Measurements from ENCODE around the gene PTPN12.
"Not testable (repeated sequence)": the region's sequence is repeated elsewhere in the genome, so short reads cannot be mapped to it uniquely, and the experiment has no call there.

Gene PTPN12

DNA sequence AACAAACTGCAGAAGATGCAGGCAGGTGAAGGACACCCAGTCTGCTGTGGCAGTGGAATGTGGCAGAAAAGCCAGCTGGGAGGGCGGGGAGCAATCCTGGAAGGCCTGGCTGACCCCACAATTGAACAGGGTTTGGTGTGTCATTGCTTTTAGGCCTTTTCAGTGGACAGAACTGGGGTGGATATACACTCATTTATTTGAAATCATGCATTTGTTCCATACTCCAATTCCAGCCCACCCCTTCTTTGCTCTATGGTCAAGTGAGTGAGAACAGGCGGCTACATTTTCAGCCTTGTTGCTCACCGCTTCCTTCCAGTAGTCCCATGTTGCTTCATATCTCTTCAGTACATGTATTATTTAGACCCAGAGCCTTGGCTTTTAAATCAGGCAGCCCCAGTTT lies 39.8 kb downstream of the PTPN12 start:
- in situ Hi-C loops (cut with MboI; ENCODE audit: low sequenced_read_pairs), result no loop called here

DNA sequence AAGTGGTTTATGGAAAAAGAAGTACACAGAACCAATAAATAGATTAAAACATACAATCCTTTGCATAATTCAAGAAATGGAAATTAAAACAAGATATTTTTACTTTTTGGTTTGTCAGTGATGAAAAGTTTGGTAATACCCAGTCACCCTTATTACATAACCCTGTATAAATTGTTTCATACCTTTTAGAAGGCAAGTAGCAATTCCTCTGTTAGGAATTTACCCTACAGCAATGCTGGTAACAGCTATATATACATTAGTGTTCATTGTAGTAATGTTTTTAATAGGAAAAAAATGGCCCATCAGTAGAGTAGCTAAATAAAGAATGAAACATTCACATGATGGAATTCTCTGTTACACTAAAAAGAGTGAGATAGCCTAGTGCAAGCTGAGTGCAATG lies 42.7 kb downstream of the PTPN12 start:
- in situ Hi-C loops (cut with MboI; ENCODE audit: low sequenced_read_pairs), result no loop called here

DNA sequence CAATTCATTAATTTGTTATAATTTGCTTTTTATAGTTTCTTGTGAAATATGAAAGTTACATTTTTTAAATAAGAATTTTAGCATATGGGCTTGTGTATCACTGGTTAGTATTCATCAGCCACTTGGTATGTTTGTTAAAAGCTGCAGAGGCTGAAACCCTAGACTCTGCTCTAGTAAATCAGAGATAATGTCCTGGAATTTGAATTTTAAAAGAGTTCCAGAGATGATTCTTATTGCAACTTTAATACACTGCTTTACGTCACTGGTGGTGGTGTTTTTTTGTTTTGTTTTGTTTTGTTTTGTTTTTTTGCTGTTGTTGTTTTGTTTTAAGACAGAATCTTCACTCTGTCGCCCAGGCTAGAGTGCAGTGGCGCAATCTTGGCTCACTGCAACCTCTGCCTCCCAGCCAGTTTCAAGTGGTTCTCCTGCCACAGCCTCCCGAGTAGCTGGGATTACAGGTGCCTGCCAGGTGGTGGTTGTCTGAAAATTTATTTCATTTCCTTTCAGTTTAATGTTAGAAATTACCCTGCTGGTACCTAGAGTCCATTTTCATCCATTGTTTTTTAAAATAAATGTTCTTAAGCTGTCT lies 43.8 kb downstream of the PTPN12 start:
- in situ Hi-C loops (cut with MboI; ENCODE audit: low sequenced_read_pairs), result no loop called here

GRCh38 chr7:77587272-77587671 lies 50.2 kb downstream of the PTPN12 start:
- in situ Hi-C loops (cut with MboI; ENCODE audit: low sequenced_read_pairs), result no loop called here

- in situ Hi-C loops (cut with MboI; ENCODE audit: low sequenced_read_pairs), result no loop called here
Observed at GRCh38 chr7:77600952-77601351, 63.9 kb downstream of the PTPN12 start.

- in situ Hi-C loops (cut with MboI; ENCODE audit: low sequenced_read_pairs), result no loop called here
Observed at GRCh38 chr7:77606562-77606961, 69.5 kb downstream of the PTPN12 start.

DNA sequence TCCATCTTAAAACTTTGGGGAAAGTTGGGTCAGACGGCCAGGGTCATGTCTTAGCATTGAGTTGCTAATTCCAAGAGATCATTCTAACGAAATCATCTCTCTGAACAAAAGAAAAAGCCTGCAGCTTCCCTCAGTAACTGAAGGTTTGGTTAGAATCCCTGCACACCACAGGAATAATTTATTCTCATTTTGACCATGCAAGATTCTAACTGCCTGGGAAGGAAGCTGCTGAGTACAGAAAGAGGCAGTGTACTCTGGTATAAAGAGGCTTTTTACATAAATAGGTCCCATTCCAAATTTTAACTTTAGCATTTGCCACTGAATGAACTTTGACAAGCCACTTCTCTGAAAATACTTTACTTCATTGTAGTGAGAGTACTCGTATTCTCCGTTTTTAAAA lies 82.2 kb downstream of the PTPN12 start:
- in situ Hi-C loops (cut with MboI; ENCODE audit: low sequenced_read_pairs), result no loop called here

GRCh38 chr7:77626586-77627308 lies 89.7 kb downstream of the PTPN12 start:
- in situ Hi-C loops (cut with MboI; ENCODE audit: low sequenced_read_pairs), result no loop called here

- in situ Hi-C loops (cut with MboI; ENCODE audit: low sequenced_read_pairs), result no loop called here
Observed at GRCh38 chr7:77627309-77627676, 90.2 kb downstream of the PTPN12 start.

- in situ Hi-C loops (cut with MboI; ENCODE audit: low sequenced_read_pairs), result no loop called here
Observed at GRCh38 chr7:77629797-77630196, 92.7 kb downstream of the PTPN12 start.

DNA sequence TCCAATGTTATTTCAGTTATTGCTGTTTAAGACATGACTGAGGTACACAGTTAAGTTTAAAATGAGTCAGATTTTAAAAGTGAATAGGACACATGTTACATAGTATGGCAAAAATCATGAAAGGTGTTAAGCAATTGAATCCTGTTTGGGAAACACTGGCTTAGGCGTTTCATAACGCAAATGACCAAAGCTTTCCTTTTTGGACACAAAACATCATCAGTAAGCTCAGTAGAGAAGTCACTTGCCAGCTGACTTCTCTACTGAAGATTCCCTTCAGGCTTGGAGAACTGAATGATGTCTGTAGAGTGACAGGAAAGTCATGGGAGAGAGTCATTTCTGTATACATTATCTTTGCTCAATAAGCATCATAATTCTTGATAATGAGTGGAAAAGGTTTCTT lies 94.7 kb downstream of the PTPN12 start:
- in situ Hi-C loops (cut with MboI; ENCODE audit: low sequenced_read_pairs), result no loop called here

GRCh38 chr7:77644774-77645173 lies 107.7 kb downstream of the PTPN12 start:
- in situ Hi-C loops (cut with MboI; ENCODE audit: low sequenced_read_pairs), result no loop called here

DNA sequence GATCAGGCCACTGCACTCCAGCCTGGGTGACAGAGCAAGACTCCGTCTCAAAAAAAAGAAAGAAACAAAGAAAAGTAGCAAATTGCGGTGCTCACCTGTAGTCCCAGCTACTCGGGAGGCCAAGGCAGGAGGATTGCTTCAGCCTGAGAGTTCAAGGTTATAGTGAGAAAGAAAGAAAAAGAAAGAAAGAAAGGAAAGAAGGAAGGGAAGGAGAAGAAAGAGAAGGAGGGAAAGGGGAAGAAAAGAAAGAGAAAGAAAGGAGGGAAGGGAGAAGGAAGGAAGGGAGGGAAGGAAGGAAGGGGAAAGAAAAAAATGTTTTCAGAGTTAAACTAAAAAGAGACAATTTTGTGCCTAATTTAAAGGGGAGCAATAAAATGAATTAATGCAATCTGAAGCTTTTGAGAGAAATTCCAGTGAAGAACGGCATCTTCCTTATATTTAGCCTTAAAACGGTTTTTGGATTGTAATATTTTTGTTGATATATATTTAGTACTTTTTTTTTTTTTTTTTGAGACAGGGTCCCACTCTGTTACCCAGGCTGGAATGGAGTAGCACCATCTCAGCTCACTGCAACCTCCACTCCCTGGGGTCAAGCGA lies 111.7 kb downstream of the PTPN12 start:
- in situ Hi-C loops (cut with MboI; ENCODE audit: low sequenced_read_pairs), result no loop called here

GRCh38 chr7:77649716-77650349 lies 112.7 kb downstream of the PTPN12 start:
- in situ Hi-C loops (cut with MboI; ENCODE audit: low sequenced_read_pairs), result no loop called here

GRCh38 chr7:77651575-77652162 lies 114.6 kb downstream of the PTPN12 start:
- in situ Hi-C loops (cut with MboI; ENCODE audit: low sequenced_read_pairs), result no loop called here

GRCh38 chr7:77652826-77653225 lies 115.7 kb downstream of the PTPN12 start:
- in situ Hi-C loops (cut with MboI; ENCODE audit: low sequenced_read_pairs), result not testable (repeated sequence)

DNA sequence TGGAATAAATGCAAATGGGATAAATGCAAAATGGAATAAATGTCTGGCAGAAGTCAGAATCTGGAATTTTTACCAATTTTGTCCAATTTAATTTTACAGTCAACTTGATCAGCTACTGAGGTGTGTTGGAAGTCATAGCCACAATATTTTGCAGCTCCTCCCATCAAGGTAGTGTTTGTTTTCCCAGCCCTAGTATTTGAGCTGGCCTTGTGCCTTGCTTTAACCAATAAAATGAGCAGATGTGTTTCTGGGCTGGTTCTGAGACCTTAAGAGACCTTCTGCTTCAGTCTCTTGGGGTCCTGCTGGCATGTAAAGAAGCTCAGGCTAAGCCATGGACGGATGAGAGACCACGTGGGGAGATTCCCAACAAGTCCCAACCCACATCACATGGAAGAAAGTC lies 116.5 kb downstream of the PTPN12 start:
- in situ Hi-C loops (cut with MboI; ENCODE audit: low sequenced_read_pairs), result no loop called here

- in situ Hi-C loops (cut with MboI; ENCODE audit: low sequenced_read_pairs), result no loop called here
Observed at GRCh38 chr7:77655356-77655755, 118.3 kb downstream of the PTPN12 start.

- in situ Hi-C loops (cut with MboI; ENCODE audit: low sequenced_read_pairs), result no loop called here
Observed at GRCh38 chr7:77655836-77656455, 118.9 kb downstream of the PTPN12 start.

GRCh38 chr7:77657427-77658224 lies 120.5 kb downstream of the PTPN12 start:
- in situ Hi-C loops (cut with MboI; ENCODE audit: low sequenced_read_pairs), result no loop called here

All from HL-60/S4 treated with phorbol 12-myristate 13-acetate at 8.2 ng/mL for 4 days and 3 days (cell line).